ENCODE measurements around the gene JUND.
A peak's percentile ranks its signal among the peaks of the same experiment; 100 is the strongest.

The JUND gene

DNA sequence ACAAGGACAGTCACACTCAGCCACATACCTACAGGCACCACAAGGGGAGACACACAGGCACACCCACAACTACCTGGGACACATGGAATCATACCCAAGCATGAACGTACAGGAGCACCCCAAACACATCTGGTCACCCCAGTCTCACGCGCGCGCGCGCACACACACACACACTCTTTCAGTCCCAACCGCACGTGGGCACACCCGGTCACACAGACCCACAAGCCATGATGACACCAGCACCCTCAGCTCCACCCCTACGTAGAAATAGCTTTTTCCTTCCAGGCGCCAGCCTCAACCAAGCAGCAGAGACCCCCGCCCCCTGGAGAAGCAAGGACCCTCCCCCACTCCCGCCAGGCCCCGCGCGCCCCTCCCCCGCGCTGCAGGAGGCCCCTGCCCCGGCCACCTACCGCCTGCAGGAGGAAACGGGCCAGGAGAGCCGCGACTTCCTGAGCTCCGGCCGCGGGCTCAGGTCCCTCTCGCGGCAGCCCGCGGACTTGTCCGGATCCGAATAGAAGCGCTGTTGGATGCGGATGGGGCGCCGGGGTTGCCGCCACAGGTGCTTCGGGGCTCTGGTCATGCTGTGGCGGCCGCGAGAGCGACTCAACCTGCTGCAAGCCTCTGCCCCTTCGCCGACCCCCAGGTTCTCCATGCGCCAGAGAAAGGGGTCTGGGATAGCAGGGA, 48.7 kb downstream of the JUND start:
- TF ChIP-seq, protein P1, sequence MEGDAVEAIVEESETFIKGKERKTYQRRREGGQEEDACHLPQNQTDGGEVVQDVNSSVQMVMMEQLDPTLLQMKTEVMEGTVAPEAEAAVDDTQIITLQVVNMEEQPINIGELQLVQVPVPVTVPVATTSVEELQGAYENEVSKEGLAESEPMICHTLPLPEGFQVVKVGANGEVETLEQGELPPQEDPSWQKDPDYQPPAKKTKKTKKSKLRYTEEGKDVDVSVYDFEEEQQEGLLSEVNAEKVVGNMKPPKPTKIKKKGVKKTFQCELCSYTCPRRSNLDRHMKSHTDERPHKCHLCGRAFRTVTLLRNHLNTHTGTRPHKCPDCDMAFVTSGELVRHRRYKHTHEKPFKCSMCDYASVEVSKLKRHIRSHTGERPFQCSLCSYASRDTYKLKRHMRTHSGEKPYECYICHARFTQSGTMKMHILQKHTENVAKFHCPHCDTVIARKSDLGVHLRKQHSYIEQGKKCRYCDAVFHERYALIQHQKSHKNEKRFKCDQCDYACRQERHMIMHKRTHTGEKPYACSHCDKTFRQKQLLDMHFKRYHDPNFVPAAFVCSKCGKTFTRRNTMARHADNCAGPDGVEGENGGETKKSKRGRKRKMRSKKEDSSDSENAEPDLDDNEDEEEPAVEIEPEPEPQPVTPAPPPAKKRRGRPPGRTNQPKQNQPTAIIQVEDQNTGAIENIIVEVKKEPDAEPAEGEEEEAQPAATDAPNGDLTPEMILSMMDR (conservative IDR thresholded peaks at IDR 0.05; ENCODE audit: low read depth, low read length) = peak; percentile 1
- no peak for DNase-seq (ENCODE audit: low read depth)
- H3K4me3 ChIP-seq (ENCODE audit: low read depth, low read length) = no peak overlapping the region

DNA sequence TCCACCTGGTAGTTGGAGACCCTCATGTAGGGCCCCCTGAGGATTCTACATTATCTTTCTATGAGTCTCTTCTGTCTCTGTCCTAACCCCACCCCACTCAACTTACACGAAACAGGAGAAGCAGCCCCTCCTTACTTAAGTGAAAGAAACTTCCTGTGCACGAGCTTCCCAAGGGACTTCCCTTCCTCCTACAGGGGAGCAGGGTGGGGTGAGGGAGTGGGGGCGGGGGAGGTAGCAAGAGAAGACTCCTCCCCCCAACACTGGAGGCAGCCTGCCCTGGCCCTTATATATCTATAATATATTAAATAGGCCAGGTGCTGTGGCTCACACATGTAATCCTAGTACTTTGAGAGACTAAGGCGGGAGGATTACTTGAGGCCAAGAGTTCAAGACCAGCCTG, 49.6 kb downstream of the JUND start:
- no peak overlapping the region for H3K4me3 ChIP-seq (ENCODE audit: low read depth, low read length)
- TF ChIP-seq, protein P1 (conservative IDR thresholded peaks at IDR 0.05; ENCODE audit: low read depth, low read length) = no peak
- no peak for DNase-seq (ENCODE audit: low read depth)

DNA sequence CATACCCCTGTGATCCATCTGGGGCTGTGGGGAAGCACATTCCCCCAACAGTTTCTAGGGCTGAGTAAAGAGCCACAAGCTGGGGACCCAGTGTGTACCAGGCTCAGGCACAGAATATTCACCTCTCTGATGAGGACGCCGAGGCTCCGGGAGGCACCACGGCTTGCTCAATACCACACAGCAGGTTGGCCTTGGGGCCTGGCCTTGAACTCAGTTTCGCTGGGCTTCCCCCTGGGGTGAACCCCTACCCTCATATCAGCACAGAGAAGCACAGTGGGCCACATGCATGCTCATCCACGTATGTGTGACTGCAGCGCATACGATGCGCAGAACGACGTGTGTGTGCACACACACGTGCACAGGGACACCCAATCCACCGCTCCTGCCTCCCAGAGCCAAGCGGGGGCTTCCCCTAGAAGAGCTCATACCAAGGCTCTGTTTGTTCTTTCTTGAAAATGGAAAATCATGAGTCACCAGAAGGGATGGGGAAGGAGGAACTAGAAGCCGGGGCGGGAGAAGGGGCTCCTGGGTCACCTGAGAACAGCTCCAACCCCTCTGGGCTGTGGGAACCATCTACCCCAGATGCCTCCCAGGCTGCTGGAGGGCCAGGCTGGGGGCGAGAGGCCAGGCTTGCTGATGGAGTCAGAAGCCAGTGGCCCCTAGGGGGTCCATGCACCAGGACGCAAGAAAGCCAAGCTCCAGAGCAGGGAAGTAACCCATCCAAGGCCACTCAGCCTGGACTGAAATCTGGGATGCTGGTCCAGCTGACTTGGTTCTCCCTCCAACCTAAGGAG, 50.3 kb downstream of the JUND start:
- H3K4me3 ChIP-seq (ENCODE audit: low read depth, low read length) = no peak overlapping the region
- TF ChIP-seq, protein P1 (conservative IDR thresholded peaks at IDR 0.05; ENCODE audit: low read depth, low read length) = no peak
- DNase-seq (ENCODE audit: low read depth) = peak; percentile 53

DNA sequence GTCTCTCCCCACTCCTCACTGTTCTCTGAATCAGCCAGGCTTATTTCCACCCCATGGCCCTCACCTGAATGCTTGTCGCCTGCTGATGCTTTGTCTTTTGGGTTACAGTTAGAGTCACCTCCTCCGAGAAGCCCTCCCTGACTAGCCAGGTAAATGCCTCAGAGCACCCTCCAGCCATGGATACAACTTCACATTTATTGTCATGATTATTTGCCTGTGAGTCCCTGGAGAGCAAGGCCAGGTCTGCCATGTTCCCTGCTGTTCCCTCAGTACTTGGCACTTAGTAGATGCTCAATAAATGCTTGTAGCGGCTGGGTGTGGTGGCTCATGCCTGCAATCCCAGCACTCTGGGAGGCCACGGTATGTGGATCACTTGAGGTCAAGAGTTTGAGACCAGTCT, 51.5 kb downstream of the JUND start:
- no peak overlapping the region for H3K4me3 ChIP-seq (ENCODE audit: low read depth, low read length)
- DNase-seq (ENCODE audit: low read depth) = no peak
- TF ChIP-seq, protein P1 (conservative IDR thresholded peaks at IDR 0.05; ENCODE audit: low read depth, low read length) = no peak
